Measurements from ENCODE around the gene ERCC8.

DNA sequence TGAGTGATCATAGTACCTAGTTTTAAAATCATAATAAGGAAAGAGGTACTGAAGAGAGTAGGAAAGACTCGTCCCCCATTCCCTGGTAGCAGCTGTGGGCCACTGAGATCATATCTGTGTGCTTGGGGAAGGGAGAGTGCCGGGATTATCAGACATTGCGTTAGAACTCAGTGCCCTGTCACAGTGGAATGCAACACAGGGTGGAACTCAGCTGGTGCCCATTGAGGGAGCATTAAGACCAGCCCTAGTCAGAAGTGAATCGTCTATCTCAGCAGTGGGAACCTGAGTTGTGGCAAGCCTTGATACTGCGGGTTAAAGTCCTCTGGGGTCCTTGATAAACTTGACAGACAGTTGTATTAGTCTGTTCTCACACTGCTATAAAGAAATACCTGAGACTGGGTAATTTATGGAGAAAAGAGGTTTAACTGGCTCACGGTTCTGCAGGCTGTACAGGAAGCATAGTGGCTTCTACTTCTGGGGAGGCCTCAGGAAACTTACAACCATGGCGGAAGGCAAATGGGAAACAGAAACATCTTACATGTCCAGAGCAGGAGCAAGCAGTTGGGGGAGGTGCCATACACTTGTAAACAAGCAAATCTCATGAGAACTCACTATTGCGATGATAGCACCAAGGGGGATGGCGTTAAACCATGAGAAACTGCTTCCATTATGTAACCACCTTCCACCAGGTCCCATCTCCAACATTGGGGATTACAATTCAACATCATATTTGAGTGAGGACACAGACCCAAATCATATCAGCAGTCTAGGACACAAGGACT is 33.3 kb upstream of the ERCC8 start:
- TF ChIP-seq POLR2AphosphoS5 (IDR thresholded peaks at IDR 0.05): no peak
- TF ChIP-seq, protein P1, sequence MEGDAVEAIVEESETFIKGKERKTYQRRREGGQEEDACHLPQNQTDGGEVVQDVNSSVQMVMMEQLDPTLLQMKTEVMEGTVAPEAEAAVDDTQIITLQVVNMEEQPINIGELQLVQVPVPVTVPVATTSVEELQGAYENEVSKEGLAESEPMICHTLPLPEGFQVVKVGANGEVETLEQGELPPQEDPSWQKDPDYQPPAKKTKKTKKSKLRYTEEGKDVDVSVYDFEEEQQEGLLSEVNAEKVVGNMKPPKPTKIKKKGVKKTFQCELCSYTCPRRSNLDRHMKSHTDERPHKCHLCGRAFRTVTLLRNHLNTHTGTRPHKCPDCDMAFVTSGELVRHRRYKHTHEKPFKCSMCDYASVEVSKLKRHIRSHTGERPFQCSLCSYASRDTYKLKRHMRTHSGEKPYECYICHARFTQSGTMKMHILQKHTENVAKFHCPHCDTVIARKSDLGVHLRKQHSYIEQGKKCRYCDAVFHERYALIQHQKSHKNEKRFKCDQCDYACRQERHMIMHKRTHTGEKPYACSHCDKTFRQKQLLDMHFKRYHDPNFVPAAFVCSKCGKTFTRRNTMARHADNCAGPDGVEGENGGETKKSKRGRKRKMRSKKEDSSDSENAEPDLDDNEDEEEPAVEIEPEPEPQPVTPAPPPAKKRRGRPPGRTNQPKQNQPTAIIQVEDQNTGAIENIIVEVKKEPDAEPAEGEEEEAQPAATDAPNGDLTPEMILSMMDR (IDR thresholded peaks at IDR 0.05; ENCODE audit: poor library complexity, severe bottlenecking): no peak

All from neural cell (in vitro differentiated cells).